Parathyroid adenoma (tissue), 2 donors: ENCODE results near the gene DUSP18.
"Not testable (repeated sequence)": the region's sequence is repeated elsewhere in the genome, so short reads cannot be mapped to it uniquely, and the experiment has no call there.

ENCODE experiments used
- H2AFZ ChIP-seq: fragments of 300-600 bp; sonication (generic); one replicate; pipeline ENCODE4 v1.7.0; 2017; ENCODE audit warnings: antibody characterized with exemption, mild to moderate bottlenecking
- H3K27ac ChIP-seq: fragments of 300-600 bp; sonication (generic); one replicate; pipeline ENCODE4 v1.7.0; 2017
- H3K27me3 ChIP-seq: fragments of 300-600 bp; sonication (generic); one replicate; pipeline ENCODE4 v1.7.0; 2017; ENCODE audit warnings: low read length; ENCODE audit not compliant: control insufficient read depth, insufficient read depth
- H3K36me3 ChIP-seq: fragments of 300-600 bp; sonication (generic); one replicate; pipeline ENCODE4 v1.7.0; 2017; ENCODE audit warnings: low read length; ENCODE audit not compliant: control insufficient read depth, insufficient read depth
- H3K4me1 ChIP-seq: fragments of 300-600 bp; sonication (generic); one replicate; pipeline ENCODE4 v1.7.0; 2017; ENCODE audit warnings: control low read depth
- H3K4me2 ChIP-seq: fragments of 300-600 bp; sonication (generic); one replicate; pipeline ENCODE4 v1.7.0; 2017; ENCODE audit warnings: low read length
- H3K4me3 ChIP-seq: fragments of 300-600 bp; sonication (generic); one replicate; pipeline ENCODE4 v1.7.0; 2017; ENCODE audit warnings: low read depth, low read length
- H3K79me2 ChIP-seq: fragments of 300-600 bp; sonication (generic); one replicate; pipeline ENCODE4 v1.7.0; 2017; ENCODE audit warnings: control low read depth
- H3K9ac ChIP-seq: fragments of 300-600 bp; sonication (generic); one replicate; pipeline ENCODE4 v1.7.0; 2017; ENCODE audit warnings: mild to moderate bottlenecking
- H3K9me3 ChIP-seq: fragments of 300-600 bp; sonication (generic); one replicate; pipeline ENCODE4 v1.7.0; 2017; ENCODE audit warnings: low read length; ENCODE audit not compliant: control insufficient read depth
- TF ChIP-seq, protein P1 (sequence below): fragments of 300-600 bp; sonication (generic); IDR thresholded peaks from one replicate; pipeline ENCODE4 v1.7.0; 2017; ENCODE audit warnings: antibody characterized with exemption, mild to moderate bottlenecking
- donor health status: primary hyperparathyroidism.

DUSP18 gene

DNA sequence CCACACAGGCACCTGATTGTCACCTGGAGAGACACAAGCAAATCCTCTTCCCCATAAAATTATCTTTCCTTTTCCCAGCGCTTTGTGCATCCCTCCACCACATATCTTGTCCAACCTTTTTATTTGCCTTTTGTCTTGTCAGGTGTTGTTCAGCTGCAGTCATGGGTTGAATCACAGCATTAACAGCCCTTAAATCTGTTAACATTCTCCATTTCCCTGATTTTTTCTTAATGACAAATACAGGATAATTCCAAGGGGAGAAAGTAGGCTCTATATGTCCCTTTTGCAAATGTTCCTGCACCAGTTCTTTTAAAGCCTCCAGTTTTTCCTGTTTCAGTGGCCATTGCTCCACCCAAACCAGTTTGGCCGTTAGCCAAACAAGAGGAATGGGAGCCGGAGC is 8.9 kb upstream of the DUSP18 start:
- not testable (repeated sequence) for H3K79me2 ChIP-seq, H3K9ac ChIP-seq, H3K36me3 ChIP-seq, H3K9me3 ChIP-seq, H3K27me3 ChIP-seq, H3K27ac ChIP-seq, H3K4me2 ChIP-seq, H2AFZ ChIP-seq, H3K4me1 ChIP-seq, H3K4me3 ChIP-seq

DNA sequence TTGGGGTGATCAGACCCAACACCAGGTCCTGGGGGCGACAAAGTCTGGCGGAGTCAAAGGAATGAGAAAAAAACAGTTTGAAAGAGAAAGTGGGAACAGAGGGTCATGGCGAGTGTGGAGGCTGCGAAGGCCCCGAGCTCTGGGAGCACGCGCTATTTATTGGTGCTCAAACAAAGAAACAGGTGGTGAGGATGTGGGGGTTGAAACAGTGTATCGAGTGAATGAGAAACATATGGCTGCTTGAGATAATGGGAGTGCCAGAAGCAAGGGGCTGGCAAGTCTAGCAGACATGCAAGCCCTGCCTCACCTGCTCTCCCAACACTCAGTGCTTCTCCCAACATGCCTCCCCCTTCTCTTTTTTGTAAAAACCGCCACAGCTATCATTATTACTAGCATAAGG is 7.8 kb upstream of the DUSP18 start:
- no peak overlapping the region for H3K9ac ChIP-seq
- no peaks in the 10 kb centered on the region for H3K79me2 ChIP-seq
- H3K4me3 ChIP-seq, result no peak overlapping the region
- no peaks in the 10 kb centered on the region for H3K9me3 ChIP-seq
- TF ChIP-seq, protein P1, sequence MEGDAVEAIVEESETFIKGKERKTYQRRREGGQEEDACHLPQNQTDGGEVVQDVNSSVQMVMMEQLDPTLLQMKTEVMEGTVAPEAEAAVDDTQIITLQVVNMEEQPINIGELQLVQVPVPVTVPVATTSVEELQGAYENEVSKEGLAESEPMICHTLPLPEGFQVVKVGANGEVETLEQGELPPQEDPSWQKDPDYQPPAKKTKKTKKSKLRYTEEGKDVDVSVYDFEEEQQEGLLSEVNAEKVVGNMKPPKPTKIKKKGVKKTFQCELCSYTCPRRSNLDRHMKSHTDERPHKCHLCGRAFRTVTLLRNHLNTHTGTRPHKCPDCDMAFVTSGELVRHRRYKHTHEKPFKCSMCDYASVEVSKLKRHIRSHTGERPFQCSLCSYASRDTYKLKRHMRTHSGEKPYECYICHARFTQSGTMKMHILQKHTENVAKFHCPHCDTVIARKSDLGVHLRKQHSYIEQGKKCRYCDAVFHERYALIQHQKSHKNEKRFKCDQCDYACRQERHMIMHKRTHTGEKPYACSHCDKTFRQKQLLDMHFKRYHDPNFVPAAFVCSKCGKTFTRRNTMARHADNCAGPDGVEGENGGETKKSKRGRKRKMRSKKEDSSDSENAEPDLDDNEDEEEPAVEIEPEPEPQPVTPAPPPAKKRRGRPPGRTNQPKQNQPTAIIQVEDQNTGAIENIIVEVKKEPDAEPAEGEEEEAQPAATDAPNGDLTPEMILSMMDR, result no peak
- no peak overlapping the region for H3K27ac ChIP-seq
- H3K4me1 ChIP-seq, result no peaks in the 10 kb centered on the region
- no peak overlapping the region for H2AFZ ChIP-seq
- no peaks in the 10 kb centered on the region for H3K27me3 ChIP-seq
- H3K4me2 ChIP-seq, result no peak overlapping the region
- no peaks in the 10 kb centered on the region for H3K36me3 ChIP-seq

DNA sequence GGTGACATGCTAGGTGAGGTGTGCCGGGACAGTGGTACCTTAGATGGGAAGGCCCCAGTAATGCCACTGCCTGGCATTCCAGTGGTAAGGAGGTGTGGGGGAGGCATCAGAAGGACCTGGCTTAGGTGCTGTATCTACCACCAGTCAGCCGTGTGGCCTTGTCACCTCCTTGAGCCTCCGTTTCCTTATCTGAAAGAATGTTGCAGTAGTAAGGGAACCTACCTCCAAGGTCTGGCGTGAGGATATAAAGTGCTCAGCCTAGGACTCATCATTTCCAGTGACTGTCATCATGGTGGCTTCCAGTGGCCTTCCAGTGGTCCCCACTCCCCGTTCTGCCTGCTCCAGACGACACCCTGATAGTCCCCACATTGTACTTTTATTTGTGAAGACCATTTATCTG is 6.8 kb upstream of the DUSP18 start:
- H3K9me3 ChIP-seq, result no peaks in the 10 kb centered on the region
- no peak overlapping the region for H3K4me2 ChIP-seq
- H3K4me1 ChIP-seq, result no peaks in the 10 kb centered on the region
- no peaks in the 10 kb centered on the region for H3K79me2 ChIP-seq
- no peaks in the 10 kb centered on the region for H3K36me3 ChIP-seq
- no peak overlapping the region for H3K9ac ChIP-seq
- H3K4me3 ChIP-seq, result no peak overlapping the region
- TF ChIP-seq, protein P1, result no peak
- H3K27me3 ChIP-seq, result no peaks in the 10 kb centered on the region
- H3K27ac ChIP-seq, result no peak overlapping the region
- H2AFZ ChIP-seq, result no peak overlapping the region

DNA sequence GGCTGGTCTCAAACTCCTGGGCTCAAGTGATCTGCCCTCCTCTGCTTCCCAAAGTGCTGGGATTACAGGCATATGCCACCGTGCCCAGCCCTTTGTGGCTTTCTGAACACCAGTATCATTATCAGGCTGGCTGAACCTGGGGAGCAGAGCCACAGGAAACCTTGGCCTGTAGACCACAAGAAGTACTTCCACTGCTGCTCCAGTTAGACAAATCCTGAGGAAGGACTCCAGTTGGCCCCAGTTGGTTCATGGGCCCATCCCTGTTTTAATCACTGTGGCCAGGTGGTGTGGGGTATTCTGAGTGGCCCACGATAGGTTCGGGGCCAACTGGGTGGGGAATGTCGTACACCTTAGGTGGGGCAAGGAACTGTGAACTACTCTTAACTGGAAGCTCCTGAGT is 5.5 kb upstream of the DUSP18 start:
- peaks cover 2% of the 10 kb centered on the region for H3K4me1 ChIP-seq
- no peaks in the 10 kb centered on the region for H3K36me3 ChIP-seq
- no peak overlapping the region for H3K9ac ChIP-seq
- H3K4me3 ChIP-seq, result no peak overlapping the region
- no peaks in the 10 kb centered on the region for H3K79me2 ChIP-seq
- no peak overlapping the region for H3K27ac ChIP-seq
- H3K9me3 ChIP-seq, result no peaks in the 10 kb centered on the region
- TF ChIP-seq, protein P1, result no peak
- H3K4me2 ChIP-seq, result no peak overlapping the region
- H3K27me3 ChIP-seq, result no peaks in the 10 kb centered on the region
- no peak overlapping the region for H2AFZ ChIP-seq

DNA sequence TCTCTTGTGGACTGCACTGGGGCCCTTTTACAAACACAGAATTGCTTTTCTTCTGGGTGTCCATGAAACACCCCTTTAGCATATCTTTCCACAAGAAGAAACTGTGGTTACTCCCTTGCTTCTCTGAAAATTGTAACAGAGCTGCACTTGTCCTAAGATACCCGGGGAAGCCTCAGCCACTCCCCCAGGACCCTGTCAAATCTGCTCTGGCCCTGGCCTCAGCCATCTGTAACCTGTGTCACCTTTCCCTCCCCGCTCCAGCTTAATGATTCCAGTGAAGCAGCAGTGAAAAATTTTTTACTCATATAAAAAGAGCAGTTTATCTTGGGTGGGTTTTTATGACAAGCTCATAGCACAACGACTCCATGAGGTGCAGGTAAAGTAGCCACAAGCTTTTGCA is 3.4 kb upstream of the DUSP18 start:
- H3K27me3 ChIP-seq, result no peaks in the 10 kb centered on the region
- H3K4me3 ChIP-seq, result no peak overlapping the region
- peaks cover 2% of the 10 kb centered on the region for H3K4me1 ChIP-seq
- no peak overlapping the region for H2AFZ ChIP-seq
- H3K4me2 ChIP-seq, result no peak overlapping the region
- no peak overlapping the region for H3K27ac ChIP-seq
- no peak overlapping the region for H3K9ac ChIP-seq
- no peaks in the 10 kb centered on the region for H3K79me2 ChIP-seq
- H3K36me3 ChIP-seq, result no peaks in the 10 kb centered on the region
- H3K9me3 ChIP-seq, result no peaks in the 10 kb centered on the region
- TF ChIP-seq, protein P1, result no peak
